Measurements from ENCODE around the gene SCN3B.

GRCh38 chr11:123588864-123589262, 65.6 kb downstream of the SCN3B start:
- TF ChIP-seq CTCF (optimal IDR thresholded peaks at IDR 0.05 in 1 of 3, IDR thresholded peaks at IDR 0.05 in 1 of 3, conservative IDR thresholded peaks at IDR 0.05 in 1 of 3; ENCODE audit: extremely low read depth in 1 of 3, insufficient read depth in 2 of 3, low read length in 3 of 3) (no peak), EZH2 (IDR thresholded peaks at IDR 0.05; ENCODE audit: low read length) (no peak)
